DOHH2 (cell line): ENCODE data around the gene GLRA3.

Experiments used
- CTCF ChIP-seq: fragments of 200-600 bp; sonication (generic); IDR thresholded peaks from one replicate; pipeline ENCODE4 v1.5.1; 2014; ENCODE audit warnings: antibody characterized with exemption, mild to moderate bottlenecking, low read depth, low read length; ENCODE audit not compliant: poor library complexity, severe bottlenecking
- EZH2phosphoT487 ChIP-seq: fragments of 200-600 bp; sonication (generic); IDR thresholded peaks from 2 replicates; pipeline ENCODE4 v1.6.1; 2017; ENCODE audit warnings: borderline replicate concordance, mild to moderate bottlenecking, antibody characterized with exemption, low read length, moderate library complexity, mixed read lengths

DNA sequence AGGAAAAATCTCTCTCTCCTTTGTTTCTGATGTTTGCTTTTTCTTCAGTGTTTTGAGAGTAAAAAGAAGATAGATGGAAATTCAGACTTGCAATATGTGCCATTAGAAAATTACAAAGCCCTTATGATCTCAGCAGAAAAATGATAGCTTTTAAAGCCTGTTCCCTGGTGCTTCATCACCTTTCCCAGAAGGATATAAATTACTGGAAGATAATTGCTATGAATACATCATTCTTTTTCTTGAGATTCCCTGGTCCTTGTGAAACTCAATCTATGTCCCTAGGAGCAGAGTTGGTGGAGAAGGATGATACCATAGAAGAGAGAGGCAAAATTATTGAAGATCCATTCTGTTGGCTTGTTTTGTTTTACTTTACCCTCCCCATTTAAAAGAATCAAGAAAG is 86.5 kb downstream of the GLRA3 start:
- TF ChIP-seq CTCF (no peak), EZH2phosphoT487 (no peak)
